HAP-1 (cell line): Measurements from ENCODE around the gene VTI1A.

Experiments
- DNase-seq, 2 experiments: peaks; one replicate each; pipeline ENCODE4 v3.0.0-alpha.2; 2016 to 2020; ENCODE audit warnings: low spot score in 2 of 2
- H3K27me3 ChIP-seq: fragments of 250-450 bp; sonication (Bioruptor Pico); 2 replicates; pipeline ENCODE4 v1.5.1; 2020; ENCODE audit warnings: low read depth, mild to moderate bottlenecking, moderate library complexity
- H3K36me3 ChIP-seq: fragments of 250-450 bp; sonication (Bioruptor Pico); replicated peaks from 2 replicates; pipeline ENCODE4 v1.5.1; 2020; ENCODE audit warnings: mild to moderate bottlenecking
- H3K4me1 ChIP-seq: fragments of 250-450 bp; sonication (Bioruptor Pico); 2 replicates; pipeline ENCODE4 v1.5.1; 2020; ENCODE audit warnings: mild to moderate bottlenecking
- H3K4me3 ChIP-seq: fragments of 250-450 bp; sonication (Bioruptor Pico); 2 replicates; pipeline ENCODE4 v1.5.1; 2020; ENCODE audit warnings: mild to moderate bottlenecking, moderate library complexity
- H3K9me3 ChIP-seq: fragments of 250-450 bp; sonication (Bioruptor Pico); 2 replicates; pipeline ENCODE4 v1.5.1; 2020; ENCODE audit warnings: mild to moderate bottlenecking, moderate library complexity
- in situ Hi-C: fragments of 300-500 bp; cut with MboI; formaldehyde crosslinking; loops from 3 replicates; pipeline ENCODE4 v1.14.3; 2020; ENCODE audit warnings: low sequenced_read_pairs, inconsistent platforms, mixed read lengths

Gene VTI1A

DNA sequence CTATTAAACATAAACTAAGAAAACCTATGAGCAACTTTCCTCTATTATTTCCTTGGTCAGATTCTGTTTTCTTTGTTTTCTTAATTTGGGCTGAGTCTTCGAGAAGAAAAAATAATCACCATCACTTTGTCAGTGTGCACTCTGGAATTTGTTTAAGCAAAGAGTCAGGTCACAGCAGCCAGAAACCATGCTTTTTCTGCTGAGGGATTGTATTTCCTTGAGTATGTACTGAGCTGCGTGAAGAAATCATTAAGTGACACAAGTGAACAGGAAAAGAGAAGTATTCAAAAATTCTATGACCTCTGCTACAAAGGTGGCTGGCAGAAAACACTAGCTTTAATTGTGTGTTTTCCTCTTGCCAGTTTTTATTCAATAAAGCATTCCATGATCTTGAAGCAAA is 249.6 kb downstream of the VTI1A start:
- no peak overlapping the region for H3K4me3 ChIP-seq
- H3K36me3 ChIP-seq = no peaks in the 10 kb centered on the region
- no peak for DNase-seq
- no peaks in the 10 kb centered on the region for H3K27me3 ChIP-seq
- in situ Hi-C loops = no loop called here
- no peaks in the 10 kb centered on the region for H3K4me1 ChIP-seq
- no peaks in the 10 kb centered on the region for H3K9me3 ChIP-seq

DNA sequence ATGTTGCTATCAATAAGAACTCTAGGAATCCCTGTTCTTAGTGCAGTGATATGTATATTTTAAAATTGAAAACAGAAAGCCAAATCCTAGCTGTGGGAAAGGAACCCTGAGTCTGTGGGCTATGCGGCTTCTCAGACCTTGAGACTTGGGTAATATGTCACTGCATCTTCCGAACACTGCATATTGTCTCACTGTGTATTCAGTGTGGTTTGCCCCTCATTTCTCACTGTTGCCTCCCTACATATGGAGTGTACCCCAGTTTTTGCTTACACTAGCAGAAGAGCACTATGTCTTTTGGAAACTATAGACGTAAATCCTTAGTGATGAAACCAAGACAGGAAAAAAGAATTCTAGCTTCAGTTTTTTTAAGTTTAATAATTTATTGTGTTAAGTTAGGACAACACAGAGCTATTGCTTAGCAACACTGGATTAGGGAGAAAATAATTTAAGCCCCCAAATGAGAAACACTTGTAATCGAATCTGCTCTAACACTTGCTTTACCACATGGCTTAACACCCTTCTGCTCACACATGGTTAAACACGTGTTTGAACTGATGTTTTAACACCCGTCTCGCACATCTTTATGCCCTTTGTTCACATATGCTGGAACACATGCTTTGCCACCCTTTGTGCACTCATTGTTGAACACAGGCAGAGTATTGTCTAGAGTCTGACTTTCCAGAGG is 251.3 kb downstream of the VTI1A start:
- in situ Hi-C loops = no loop called here

DNA sequence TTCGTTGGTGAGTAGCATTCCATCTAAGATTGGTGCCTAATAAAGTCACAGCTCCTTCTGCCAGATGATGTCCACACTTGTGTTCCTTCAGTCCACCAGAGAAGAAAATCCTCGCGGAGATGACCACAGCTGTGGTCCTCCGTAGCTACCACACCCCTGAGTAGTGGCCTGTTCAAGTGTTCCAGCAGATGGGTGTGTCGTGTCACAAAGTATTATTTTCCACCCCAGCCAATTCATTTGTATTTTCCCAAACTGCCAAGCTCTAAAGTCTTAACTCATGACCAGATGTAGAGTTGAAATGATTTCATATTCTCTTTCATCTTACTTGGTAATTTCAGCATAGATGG is 251.8 kb downstream of the VTI1A start:
- in situ Hi-C loops = no loop called here
- DNase-seq = no peak
- Histone ChIP-seq H3K4me1 (no peaks in the 10 kb centered on the region), H3K4me3 (no peak overlapping the region), H3K9me3 (no peaks in the 10 kb centered on the region), H3K36me3 (no peaks in the 10 kb centered on the region), H3K27me3 (no peaks in the 10 kb centered on the region)

More for the DNA sequence above, 251.3 kb downstream of the VTI1A start:
- no peaks in the 10 kb centered on the region for H3K9me3 ChIP-seq
- DNase-seq = no peak
- no peak overlapping the region for H3K4me3 ChIP-seq
- no peaks in the 10 kb centered on the region for H3K36me3 ChIP-seq
- no peaks in the 10 kb centered on the region for H3K4me1 ChIP-seq
- H3K27me3 ChIP-seq = no peaks in the 10 kb centered on the region

DNA sequence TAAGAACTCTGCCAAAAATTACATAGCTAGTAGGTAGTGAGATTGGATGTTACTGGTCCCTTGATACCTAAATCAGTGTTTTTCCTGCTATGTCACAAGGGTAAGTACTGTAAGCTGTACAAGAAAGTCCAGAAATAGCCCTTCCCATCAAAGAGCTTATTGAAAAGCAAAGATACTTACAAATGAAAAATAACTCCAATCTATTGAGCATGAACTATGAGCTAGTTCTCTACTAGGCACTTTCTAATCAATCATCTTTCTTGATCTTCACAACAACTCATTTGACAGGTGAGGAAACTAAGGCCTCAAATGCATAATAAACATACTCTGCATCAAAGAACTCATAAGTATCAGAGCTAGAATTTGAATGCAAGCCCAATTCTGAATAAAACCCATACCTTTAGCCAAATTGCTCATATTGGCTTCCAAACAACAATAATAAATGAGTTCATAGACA is 253.2 kb downstream of the VTI1A start:
- no peak for DNase-seq
- in situ Hi-C loops = no loop called here
- Histone ChIP-seq H3K36me3 (no peaks in the 10 kb centered on the region), H3K4me1 (no peaks in the 10 kb centered on the region), H3K27me3 (no peaks in the 10 kb centered on the region), H3K4me3 (no peak overlapping the region), H3K9me3 (no peaks in the 10 kb centered on the region)

DNA sequence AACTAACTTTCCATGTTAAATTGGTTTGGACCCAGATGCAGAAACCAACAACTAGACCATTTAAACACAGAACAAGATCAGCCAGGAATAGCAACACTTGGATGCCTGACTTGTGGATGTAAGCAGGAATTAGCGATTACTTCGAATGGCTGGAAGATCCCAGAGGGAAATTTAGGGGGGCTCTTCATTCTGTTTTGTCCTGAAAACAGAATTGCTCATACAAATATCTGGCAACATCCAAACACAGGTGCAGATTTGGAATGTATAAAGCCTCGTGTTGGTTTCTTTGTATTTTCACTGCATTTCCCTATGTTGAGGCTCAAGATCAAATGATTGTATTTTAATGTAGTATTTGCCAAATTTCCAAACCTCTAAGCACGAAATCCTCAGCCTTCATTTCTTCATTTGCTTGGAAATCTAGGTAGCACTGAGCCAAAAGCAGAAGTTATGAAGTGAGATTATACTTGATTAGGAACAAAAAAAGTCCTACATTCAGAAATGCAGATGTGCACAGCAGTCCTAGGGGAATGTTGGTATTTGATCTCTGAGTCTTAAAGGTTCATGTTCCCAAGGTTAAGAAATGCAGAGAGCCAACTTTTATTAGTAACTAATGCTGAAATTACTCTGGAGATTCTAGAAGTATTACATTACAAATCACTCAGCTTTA is 254.3 kb downstream of the VTI1A start:
- H3K4me1 ChIP-seq = peaks cover 4% of the 10 kb centered on the region
- H3K36me3 ChIP-seq = no peaks in the 10 kb centered on the region
- H3K9me3 ChIP-seq = no peaks in the 10 kb centered on the region
- DNase-seq = no peak
- H3K27me3 ChIP-seq = no peaks in the 10 kb centered on the region
- in situ Hi-C loops = no loop called here
- H3K4me3 ChIP-seq = no peak overlapping the region

DNA sequence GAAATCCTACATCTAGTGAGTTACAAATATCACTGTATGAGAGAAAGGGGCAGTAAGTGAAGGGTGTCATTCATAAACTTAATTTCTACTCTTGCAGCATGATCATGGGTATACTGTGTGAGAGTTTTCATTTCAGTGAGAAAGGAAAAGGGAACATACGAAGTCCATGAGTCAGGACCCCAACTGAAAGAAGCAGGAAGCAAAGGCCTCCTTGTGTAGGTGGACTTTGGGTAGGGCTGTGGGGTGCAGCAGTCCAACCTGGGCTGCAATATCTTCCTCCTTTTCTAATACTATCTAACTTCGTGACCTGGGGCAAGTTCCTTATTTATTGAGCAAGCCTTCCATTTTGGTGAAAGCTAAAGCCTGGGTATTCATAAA is 254.9 kb downstream of the VTI1A start:
- H3K9me3 ChIP-seq = no peaks in the 10 kb centered on the region
- in situ Hi-C loops = no loop called here
- no peak for DNase-seq
- peaks cover 4% of the 10 kb centered on the region for H3K4me1 ChIP-seq
- no peak overlapping the region for H3K4me3 ChIP-seq
- H3K36me3 ChIP-seq = no peaks in the 10 kb centered on the region
- no peaks in the 10 kb centered on the region for H3K27me3 ChIP-seq

DNA sequence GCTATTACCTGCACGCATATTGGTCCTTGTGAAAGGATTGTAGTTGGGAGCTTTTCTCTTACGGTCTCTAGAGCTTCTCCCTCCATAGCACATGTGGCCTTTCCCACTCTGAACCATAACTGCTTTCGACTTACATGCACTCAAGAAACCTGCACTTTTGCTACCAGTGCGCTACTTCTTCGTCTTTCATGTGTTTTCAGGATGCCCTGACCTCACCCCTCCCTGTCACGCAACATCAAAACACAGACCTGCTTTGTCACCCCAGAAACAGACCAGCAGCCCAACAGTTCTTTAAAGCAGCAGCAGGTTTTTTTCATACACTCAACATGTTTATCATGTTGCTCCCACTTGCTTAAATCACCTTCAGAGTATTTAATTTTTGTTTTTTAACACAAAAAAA is 259.6 kb downstream of the VTI1A start:
- H3K4me1 ChIP-seq = peaks cover 4% of the 10 kb centered on the region
- H3K27me3 ChIP-seq = no peaks in the 10 kb centered on the region
- in situ Hi-C loops = no loop called here
- H3K4me3 ChIP-seq = no peak overlapping the region
- DNase-seq = no peak
- no peaks in the 10 kb centered on the region for H3K9me3 ChIP-seq
- no peaks in the 10 kb centered on the region for H3K36me3 ChIP-seq

DNA sequence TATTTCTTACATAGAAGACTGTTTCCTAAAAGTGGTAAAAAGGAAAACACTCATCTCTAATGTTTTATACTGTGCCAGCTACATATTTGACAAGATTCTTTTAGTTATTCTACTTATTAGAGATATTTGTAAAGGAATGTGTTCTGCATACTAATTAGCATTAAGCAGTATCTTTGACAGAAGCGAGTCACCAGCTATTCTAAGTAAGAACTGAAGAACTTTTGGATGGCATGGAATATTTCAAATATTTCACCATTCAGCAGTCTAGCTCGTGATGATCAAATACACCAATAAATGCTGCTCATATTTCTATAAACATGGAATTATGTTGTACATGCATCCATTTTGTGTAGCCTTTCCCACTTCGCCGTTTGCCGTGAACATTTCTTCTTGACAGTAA is 261.4 kb downstream of the VTI1A start:
- H3K36me3 ChIP-seq = no peaks in the 10 kb centered on the region
- H3K4me1 ChIP-seq = peaks cover 4% of the 10 kb centered on the region
- H3K4me3 ChIP-seq = no peak overlapping the region
- in situ Hi-C loops = no loop called here
- DNase-seq = no peak
- H3K27me3 ChIP-seq = no peaks in the 10 kb centered on the region
- H3K9me3 ChIP-seq = no peaks in the 10 kb centered on the region

DNA sequence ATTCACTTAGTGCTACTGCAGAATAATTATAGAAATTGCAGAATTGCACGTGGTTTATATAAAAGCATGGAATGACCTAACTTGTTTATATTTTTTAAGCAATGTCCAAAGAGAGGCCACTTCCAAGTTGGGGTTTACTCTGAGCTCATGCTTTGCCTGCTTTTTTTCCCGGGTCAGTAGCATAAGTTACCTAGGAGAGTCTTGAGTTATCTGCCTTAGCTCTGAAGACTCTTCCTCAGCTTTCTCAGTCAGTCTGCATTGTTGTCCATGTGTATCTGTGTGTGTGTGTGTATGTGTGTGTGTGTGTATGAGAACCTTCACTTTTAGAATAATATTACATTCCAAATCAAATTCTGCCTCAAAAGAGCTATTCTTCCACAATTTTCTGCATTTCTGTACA is 263.5 kb downstream of the VTI1A start:
- in situ Hi-C loops = no loop called here
- Histone ChIP-seq H3K27me3 (no peaks in the 10 kb centered on the region), H3K36me3 (no peaks in the 10 kb centered on the region), H3K4me1 (peaks cover 4% of the 10 kb centered on the region), H3K4me3 (no peak overlapping the region), H3K9me3 (no peaks in the 10 kb centered on the region)
- DNase-seq = no peak

DNA sequence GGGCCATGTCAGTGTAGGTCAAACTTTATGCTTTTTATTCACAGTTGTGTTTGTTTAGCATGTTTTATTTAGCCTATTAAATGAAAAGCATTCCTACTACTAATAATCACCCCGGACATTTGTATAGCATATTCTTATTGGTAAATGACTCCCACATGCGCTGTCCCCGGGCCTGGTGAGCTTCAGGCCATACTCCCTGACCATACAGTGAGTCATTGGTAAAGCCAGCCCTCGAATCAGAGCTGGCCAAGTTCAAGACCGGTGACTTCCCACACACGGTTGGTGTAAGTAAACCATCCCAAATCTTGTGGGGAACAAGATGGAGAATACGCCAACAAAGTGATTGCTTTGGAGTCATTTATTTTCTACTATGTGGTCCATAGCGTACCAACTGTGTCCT is 264.4 kb downstream of the VTI1A start:
- in situ Hi-C loops = no loop called here
- no peak overlapping the region for H3K4me3 ChIP-seq

DNA sequence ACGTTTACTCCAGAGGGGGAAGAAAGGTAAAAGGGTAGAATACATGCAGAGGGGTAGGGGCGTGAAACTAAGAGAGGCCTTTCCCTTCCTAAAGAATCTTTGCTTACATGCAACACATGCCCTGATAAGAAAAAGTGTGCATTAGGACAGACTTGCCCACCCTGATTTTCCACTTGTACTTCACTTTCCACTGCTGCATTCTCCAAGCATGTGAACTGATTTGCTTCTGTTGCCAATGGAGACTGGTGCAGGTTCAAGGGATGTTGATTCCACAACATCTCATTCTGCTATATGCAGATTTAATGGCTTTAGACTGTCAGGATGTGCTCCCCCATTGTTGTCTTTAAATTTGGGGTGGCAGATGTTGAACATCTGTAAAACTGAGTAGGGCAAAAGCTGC is 265.5 kb downstream of the VTI1A start:
- H3K36me3 ChIP-seq = no peaks in the 10 kb centered on the region
- DNase-seq = no peak
- no peaks in the 10 kb centered on the region for H3K9me3 ChIP-seq
- H3K27me3 ChIP-seq = no peaks in the 10 kb centered on the region
- no peaks in the 10 kb centered on the region for H3K4me1 ChIP-seq
- in situ Hi-C loops = no loop called here
- H3K4me3 ChIP-seq = no peak overlapping the region

More for the DNA sequence above, 264.4 kb downstream of the VTI1A start:
- DNase-seq = no peak
- Histone ChIP-seq H3K27me3 (no peaks in the 10 kb centered on the region), H3K9me3 (no peaks in the 10 kb centered on the region), H3K36me3 (no peaks in the 10 kb centered on the region), H3K4me1 (no peaks in the 10 kb centered on the region)

DNA sequence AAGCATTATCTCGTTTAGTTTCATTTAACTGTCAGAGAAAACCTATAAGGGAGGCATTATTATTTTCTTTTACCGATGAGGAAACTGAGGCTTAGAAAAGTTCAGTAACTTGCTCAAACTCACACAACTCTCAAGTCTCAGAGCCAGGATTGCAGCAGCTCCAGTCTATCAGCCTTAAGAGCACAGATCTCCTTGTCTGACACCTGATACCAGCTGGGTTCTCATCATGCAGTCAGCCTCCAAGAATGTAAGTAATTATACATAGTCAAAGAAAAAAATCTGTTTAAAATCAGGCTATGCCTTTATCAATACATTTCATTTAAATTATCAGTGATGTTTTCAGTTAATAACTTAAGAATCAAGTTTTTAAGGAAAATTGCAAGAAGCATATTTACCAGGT is 266.4 kb downstream of the VTI1A start:
- H3K27me3 ChIP-seq = no peaks in the 10 kb centered on the region
- no peaks in the 10 kb centered on the region for H3K9me3 ChIP-seq
- peaks cover 5% of the 10 kb centered on the region for H3K4me1 ChIP-seq
- in situ Hi-C loops = no loop called here
- H3K36me3 ChIP-seq = no peaks in the 10 kb centered on the region
- no peak for DNase-seq
- H3K4me3 ChIP-seq = no peak overlapping the region

DNA sequence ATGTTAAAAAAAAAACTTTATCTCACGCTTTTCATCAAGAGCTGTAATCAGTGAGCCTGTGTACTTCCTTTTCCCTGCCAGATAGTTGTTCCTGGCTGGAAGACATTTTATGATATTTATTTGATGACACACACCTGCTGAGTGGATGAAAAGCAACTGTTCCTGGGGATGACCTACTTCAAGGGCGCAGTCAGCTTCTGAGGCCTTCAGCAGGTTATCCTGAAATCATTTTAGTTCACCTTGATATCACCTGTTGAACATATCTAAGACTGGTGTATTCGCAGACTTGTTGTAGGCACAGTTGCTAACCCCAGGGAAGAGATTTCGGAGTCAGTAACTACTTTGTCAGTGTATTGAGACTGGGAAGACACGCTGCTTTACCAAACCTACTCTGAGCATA is 268.6 kb downstream of the VTI1A start:
- Histone ChIP-seq H3K36me3 (no peaks in the 10 kb centered on the region), H3K27me3 (no peaks in the 10 kb centered on the region), H3K4me3 (no peak overlapping the region), H3K4me1 (peaks cover 14% of the 10 kb centered on the region), H3K9me3 (no peaks in the 10 kb centered on the region)
- in situ Hi-C loops = no loop called here
- no peak for DNase-seq

DNA sequence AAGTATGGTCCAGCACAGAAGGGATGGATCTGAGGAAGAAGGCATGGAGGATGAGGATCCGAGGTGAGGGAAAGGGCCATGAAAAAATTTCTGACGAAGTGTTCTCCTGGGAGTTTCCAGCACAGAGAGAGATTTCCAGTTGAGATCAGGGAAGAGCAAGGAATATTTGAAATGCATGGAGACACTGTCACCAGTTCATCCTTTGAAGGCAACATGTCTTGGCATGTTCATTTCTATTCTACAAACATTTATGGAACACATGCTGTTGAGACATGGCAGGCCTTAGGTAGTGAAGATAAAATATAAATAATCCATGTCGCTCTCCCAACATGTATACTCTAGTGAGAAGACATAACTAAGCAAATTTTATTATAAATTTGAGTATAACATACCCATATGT is 269.1 kb downstream of the VTI1A start:
- no peak for DNase-seq
- no peaks in the 10 kb centered on the region for H3K9me3 ChIP-seq
- in situ Hi-C loops = no loop called here

More for the DNA sequence above, 269.1 kb downstream of the VTI1A start:
- Histone ChIP-seq H3K4me3 (no peak overlapping the region), H3K4me1 (peaks cover 14% of the 10 kb centered on the region), H3K36me3 (no peaks in the 10 kb centered on the region), H3K27me3 (no peaks in the 10 kb centered on the region)
